Dermis blood vessel endothelial cell (primary cell): ENCODE results near the gene APLP2. TPM values are rescaled to one million over a fixed set of nuclear protein-coding genes. Genes with fewer than 3 reads are reported as not detected.
A peak's percentile ranks its signal among the peaks of the same experiment; 100 is the strongest.
"Not testable (repeated sequence)": the region's sequence is repeated elsewhere in the genome, so short reads cannot be mapped to it uniquely, and the experiment has no call there.

ENCODE experiments used
- DNase-seq: peaks from one replicate; pipeline ENCODE4 v3.0.0; 2010
- total RNA-seq: library from RNA; depleted of rRNA; stranded (reverse); fragments of >200 nt; gene quantifications from 2 replicates; pipeline ENCODE4 v1.2.3, GENCODE V29; 2014

APLP2 gene
- total RNA-seq, 1 donor from 2014 or later = 986 TPM

DNA sequence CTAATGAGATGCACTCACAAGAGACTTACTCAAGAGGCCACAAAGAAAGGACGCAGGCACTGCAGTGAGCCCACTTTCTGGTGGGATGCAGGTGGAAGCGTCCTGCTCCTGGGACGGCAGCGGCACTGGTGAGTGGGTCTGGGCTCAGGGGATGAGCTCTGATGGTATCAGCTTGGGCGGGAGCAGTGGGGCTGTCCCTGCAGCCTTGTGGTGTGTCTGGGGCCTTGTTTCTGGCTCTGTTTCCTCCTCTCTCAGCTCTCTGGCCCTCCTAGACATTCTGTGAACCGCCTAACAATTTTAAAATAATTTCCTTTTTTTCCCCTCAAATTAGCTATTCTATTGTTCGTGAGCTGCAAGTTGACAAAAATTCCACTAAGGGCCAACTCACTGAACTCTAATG, 81.1 kb downstream of the APLP2 start:
- no peak for DNase-seq

DNA sequence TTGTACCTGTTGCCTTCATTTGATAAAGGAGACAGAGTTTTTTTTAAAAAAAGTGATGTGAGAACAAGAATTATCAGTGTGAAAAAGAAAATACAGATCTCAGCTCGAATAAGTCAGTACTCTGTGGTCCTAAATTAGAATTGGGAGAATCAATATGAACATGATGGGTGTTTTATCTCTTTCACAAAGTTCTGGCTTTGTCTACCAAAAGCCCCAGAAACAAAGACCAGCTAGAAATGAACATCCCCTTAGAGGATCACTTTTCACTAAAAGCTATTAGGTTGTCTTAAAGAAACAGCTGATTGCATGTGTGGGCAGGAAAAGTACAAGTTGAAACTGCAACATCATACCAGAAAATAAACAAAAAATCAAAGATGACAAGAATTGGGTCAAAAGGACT, 81.5 kb downstream of the APLP2 start:
- DNase-seq = no peak

DNA sequence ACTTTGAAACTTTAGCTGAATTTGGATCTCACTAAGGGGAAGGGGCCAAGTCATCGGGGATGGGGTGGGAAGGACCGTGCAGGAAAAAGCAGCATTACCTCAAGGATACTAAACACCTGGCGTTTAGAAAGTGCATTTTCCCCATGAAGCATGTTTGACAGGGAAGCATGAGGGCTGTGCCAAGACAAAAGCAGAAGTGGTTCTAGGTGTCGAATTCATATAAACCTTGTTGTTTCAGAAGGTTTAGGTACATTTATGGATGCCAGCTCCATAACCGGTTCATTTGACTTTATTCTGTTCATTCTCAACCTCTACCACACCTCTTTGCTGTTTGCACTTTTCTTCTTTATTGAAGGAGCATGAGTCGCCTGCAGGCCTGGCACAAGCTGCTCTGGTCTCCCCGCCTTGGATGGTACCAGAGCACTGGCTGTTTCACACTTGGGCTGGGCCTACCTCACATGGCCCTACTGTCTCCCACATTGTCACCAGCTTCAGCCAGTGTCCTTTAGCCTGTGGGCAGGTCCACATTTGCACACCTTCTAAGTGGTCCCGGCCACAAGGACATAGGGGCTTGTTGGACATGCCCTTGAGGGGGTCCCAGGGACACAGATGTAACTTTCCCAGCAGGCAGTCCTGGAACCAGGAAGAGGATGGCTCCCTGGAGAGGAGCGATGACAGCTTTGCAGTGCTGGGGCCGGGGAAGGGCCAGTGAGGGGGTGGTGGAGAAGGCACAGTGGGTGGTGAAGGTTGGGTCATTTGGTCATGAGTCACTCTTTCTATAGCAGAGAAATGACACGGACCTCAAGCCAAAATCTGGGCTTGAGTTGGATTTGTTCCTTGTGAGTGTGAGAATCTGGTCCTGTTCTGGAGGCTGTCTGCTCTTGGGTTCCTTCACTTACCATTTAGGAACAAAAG, 86.7 kb downstream of the APLP2 start:
- DNase-seq = no peak

DNA sequence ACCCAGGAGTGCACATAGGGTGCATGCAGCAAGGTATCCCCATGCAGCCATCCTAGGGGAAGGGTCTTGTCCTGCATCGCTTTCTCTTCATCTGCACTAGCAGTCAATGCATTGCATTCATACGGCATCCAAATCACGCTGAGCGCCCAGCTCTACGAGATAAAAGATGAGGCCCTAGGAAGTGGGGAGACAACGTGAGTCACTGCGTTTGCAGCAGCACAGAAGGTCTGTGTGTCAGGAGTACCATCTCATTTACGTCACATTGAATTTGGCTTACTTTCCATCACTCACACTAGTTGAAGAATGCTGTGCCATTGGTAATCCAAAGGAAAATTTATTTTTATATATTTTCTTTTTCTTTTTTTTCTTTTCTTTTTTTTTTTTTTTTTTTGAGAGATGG, 87.4 kb downstream of the APLP2 start:
- DNase-seq = no peak

DNA sequence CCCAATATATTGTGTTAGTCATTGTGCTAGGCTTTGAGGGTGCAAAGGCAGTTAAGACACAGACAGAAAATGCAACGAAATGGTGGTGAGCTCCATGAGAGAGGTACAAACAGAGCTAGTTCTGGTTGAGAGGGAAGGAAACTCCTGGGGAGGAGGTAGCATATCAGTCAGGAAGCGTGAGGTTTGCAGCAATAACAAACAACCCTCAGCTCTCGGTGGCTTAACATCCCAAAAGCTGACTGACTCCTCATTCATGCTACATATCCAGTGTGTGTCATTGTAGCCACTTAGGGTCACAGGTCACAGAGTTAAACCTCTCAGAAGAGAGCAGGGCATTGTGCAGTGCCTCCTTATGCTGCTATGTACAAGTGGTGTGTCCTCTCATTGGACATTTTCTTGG, 88.1 kb downstream of the APLP2 start:
- no peak for DNase-seq

DNA sequence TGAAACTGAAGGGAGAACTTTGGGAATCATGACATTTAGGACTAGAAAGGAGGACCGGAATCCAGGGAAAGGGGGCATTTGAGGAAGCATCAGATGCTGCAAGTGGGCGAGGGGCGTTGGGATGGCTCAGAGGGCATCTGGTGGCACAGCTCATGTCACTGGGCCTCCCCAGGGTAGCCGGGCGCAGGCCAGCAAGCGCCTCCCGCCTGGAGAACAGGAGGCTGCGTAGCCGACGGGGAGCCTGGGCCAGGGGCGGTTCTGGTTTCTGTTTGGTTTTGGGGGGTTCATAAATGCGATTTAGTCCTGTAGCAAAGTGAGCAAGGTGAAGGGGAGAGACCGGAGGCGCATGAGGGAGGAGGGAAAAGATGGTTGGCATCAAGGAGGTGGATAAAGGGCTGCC, 89.4 kb downstream of the APLP2 start:
- DNase-seq = no peak

DNA sequence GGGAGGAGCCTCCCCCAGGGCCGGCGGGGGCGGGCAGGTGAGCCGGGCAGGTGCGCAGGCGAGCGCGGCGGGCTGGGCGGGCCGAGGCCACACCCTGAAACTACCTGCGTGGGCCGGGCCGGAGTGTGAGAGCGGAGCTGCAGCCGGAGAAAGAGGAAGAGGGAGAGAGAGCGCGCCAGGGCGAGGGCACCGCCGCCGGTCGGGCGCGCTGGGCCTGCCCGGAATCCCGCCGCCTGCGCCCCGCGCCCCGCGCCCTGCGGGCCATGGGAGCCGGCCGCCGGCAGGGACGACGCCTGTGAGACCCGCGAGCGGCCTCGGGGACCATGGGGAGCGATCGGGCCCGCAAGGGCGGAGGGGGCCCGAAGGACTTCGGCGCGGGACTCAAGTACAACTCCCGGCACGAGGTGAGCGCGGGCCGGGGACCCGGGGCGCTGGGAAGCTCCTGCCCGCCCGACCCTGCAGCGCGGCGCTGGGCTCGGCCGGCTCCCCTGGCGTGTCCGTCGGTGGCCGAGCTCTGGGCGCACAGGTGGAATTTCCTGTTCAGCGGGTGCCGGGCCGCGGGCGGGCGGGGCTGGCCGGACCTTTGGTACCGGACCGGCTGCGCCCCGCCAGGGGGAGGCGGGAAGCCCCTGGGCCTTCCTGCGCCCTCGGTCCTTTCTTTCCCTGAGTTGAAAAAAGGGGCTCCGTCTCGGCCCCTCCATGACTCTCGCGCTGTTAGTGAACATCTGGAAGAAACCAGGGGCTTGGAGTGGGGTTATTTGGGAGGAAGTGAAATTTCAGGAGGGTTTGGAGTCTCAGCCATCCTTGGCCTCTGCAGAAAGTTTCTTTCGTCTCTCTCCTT, 90.2 kb downstream of the APLP2 start, which contains the start of gene ST14:
Gene ST14, plus strand, starts transcription at position 126 of the 841 bp plus-strand sequence. Its CDS starts 198 bp downstream, at position 324.
- DNase-seq = no peak

DNA sequence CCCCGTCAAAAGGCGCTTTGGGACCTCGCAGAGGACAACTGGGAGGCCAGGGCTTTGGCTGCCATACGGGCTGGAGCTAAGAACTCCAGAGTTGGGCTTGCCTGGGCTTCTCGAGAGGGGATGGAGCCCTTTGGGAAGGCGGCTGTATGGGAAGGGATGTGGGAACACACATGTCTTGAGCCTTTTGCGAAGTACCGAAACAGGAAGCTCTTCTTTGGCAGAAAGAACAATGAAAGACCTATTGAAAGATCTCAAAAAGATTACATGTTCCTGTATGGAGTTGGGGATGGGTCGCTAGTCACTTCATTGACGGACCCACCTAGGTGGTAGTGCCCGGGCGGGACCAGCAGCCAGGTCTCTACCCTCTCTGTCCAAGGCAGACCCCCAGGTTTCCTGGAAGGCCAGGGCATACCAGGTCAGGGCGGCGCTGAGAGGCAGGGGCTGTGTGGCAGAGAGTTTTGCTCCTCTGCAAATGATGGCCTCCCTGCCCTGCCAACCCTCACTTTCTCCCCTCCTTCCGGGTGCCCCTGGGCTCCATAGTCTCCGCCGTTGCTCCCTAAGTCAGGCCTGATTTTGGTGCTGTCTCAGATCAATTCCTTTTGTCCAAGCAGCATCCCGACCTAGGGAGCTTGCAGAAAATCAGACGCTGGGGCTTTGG, 90.9 kb downstream of the APLP2 start:
- no peak for DNase-seq

DNA sequence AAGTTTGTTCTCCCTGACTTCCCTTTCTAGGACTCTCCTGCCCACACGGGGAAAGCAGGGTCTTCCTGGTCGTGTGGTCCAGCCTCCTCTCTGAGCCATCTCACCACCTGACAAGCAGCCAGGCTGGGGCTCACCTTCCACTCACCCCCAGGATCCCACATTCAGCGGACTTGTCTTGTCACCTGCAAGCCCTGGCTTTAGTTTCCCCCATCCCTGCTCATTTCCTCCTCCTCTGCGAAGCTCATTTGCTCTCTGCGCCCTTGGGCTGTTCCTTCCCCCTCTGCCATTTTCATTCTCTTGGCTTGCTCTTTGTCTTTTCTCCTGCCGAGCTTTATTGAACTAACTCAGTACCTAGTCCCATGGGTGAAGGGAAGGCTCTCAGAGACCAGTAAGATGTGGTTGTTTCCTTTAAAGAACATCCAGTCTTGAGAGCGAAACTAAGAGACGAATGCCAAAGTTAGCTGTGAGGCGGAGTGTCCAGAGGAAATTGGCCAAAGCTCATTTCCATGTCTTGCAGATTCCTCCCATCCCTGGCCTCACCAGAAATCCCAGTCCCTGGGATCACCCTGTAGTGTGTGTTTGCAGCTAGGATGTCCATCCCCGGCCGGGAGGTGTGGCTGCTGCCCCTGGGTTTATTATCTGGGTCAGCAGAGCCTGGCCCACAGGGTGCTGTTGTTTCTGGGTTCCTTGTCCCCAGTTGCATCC, 91.9 kb downstream of the APLP2 start:
- no peak for DNase-seq

DNA sequence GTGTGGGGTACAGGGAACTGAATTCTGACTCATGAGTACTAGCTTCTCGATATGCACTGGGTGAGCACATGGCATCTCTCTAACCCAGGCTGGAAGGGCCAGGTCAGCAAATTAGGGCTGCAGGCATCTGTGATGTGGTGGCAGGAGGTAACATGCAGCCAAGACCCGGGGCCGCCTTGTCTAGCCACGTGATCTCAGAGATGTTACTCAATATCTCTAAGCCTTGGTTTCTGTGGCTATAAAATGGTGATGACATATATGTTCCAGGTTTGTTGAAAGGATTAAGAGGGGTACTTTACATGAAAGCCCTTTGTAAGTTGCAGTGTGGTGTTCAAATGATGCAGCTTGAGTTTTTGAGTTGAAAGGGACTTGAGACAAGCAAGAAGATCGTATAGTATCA, 93.0 kb downstream of the APLP2 start:
- DNase-seq = no peak

DNA sequence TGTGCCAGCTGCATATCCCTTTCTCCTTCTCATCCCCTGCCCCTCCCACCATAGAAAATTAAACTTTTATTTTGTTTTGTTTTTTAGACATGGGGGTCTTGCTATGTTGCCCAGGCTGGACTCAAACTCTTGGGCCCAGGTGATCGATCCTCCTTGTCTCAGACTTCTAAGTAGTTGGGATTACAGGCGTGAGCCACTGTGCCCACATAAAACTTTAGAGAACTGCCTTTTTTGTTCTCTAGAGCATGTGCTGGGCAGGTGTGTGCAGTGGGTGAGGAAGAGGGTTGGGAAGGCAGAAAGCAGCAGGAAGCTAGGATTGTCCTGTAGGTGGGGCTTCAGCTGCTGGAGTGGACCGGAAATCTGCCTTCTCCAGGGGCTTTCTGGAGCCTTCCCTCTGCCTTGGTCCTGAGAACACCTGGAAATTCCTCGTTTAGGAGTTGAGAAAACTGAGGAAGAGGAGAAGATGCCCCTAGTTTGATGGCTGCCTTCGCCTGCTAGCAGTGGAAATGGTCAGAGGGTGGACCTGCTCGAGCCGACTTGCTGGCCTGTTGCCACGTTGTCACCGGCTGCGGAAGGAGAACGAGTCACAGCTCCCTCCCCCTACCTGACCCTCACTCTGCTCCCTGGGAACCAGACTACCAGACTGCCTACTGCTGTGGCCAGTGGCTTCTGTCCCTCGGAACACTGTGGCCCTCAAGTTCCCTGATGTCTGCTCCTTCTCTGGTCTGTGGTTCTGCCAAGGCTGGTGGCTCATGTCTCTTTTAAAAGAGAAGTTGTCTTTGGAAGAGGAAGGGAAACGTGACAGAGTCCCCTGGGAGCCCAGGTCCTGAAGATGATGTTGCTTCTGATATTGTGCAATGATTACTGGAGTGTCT, 93.9 kb downstream of the APLP2 start:
- peak; percentile 23 for DNase-seq

DNA sequence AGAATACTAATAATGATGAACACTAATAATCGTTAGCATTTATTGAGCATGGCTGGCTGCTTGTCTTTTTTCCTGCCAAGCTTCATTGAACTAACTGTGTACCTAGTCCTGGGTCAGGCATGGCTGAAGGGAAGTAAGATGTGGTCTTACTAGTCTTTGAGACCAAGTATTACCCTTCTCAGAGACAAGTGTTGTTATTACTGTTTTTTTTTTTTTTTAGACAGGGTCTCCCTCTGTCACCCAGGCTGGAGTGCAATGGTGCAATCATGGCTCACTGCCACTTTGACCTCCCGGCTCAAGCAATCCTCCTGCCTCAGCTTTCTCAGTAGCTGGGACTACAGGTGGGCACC, 94.5 kb downstream of the APLP2 start:
- no peak for DNase-seq

DNA sequence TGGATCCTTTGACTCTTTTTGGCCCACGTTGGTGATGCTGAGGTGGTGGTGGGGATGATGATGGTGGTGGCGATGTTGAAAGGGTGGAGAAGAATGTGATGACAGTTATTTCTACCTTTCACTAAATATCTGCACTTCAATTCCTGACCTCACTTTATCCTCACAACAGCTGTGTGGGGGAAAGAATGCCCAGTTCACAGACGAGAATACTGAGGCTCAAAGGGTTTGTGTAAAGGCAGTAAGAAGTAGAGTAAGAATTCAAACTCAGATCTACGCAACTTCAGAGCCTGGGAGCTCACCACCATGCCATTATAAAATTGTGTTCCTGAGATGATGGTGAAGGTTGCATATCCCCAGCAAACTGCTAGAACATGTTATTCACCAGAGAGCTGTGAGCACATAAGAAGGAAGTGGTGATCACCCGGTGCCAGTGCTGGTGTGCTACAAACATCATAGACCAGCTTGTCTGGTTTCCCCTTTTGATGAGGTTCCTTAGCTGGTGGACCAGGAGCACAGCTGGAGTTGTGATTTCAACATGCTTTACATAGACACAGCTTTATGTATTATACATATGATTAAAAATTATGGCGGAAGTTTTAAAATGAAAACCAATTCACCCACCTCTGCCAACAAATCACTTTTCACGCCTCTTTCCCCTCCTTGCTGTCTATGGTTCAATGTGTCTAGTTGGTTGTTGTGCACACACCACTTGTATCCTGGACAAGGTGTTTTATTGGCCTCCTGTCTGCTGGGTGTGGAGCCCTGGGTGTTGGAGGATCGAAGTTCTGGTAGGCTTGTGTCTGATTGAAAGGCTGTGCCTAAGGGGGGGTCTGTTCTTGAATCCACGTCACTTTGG, 96.1 kb downstream of the APLP2 start:
- no peak for DNase-seq

DNA sequence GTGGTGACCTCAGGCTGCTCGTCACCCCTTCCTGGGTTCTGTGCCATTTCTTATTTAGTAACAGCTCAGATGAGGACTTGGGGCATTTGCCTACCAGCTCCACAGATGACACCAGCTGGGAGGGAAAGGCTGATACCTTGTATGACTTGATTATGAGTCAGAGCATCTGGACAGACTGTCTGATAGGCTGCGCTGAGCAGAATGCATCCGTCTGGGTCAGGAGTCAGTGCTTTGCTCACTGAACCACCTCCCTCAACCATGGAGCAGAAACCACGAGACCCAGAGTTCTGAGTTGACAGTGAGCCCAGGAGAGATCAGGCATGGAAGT, 96.7 kb downstream of the APLP2 start:
- DNase-seq = peak; percentile 75

DNA sequence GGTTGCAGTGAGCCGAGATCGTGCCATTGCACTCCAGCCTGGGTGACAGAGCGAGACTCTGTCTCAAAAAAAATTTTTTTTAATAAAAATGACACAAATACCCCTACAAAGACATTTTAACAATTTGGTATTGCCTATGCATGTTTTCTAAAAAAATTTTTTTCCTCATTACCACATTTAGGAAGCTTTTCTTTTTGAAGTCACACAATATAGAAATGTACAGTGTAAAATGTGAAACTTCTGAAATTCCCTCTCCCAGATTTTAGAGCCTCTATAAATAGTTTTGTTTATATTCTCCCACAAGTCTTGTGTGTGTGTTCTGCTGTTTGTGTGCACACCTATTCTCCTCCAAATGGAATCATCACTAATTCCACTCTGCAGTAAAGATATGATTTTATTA, 97.5 kb downstream of the APLP2 start:
- no peak for DNase-seq

DNA sequence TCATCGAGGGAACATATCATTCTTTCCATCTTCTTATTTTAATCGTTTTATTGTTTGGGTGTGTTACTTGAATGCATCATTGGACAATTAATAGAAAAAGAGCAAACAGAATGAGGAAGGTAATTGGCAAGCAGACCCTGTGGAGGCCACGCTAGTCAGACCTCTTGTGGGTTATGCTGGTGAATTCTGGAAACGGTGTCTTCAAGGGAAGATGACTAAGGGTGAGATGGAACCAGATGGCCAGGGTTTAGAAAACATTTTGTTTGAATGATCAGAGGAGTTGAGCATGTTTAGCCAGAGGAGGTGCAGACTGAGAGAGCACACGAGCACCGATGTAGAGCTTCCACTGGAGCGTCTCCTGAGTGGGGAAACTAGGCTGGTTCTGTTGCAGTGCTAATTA, 98.4 kb downstream of the APLP2 start:
- DNase-seq = no peak

DNA sequence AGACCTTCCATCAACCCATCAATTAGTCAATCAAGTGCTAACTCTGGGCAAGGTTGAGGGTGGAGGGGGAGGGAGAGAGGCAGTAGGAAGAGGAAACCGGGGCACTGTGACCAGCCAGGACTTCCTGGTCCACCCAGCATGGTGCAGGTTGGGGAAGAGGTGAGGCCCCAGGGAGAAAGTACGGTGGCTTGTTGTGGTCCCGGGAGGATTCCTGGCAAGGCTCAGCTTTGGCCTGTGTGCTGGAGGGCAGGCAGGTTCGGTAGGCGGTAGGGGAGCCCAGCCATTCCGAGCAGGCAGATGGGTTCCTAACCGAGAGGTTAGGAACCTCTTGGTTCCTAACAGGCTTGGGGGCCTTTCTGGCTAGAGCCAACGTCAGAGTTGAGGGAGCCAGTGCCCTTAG, 100.7 kb downstream of the APLP2 start:
- DNase-seq = no peak

DNA sequence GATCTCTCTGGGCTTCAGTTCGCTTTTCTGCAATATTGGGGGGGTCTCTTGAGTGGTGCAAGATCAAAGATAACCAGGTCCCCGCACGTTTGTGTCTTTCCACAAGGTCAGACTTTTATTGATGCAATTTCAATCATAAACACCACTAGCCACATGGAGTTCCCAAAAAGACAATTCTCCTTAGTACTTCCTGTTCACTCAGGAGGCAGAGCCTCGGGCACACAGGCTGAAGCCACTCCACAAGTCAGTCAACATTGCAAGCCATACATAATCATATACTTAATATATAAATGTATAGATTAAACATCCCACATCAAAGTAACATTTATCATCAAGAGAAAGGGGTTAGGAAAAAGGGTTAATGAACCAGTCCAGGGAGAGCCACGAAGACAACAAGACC, 101.8 kb downstream of the APLP2 start:
- DNase-seq = no peak

DNA sequence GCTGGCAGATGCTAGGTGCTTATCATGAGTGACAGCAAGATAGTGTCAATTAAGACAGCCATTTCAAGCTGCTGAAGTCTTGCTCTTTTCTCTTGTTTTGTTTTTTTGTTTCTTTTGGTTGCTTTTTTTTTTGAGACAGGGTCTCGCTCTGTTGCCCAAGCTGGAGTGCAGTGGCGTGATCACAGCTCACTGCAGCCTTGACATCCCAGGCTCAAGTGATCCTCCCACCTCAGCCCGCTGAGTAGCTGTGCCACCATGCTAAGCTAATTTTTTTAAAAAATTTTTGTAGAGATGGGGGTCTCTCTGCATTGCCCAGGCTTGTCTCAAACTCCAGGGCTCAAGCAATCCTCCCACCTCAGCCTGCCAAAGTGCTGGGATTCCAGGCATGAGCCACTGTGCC, 102.3 kb downstream of the APLP2 start:
- not testable (repeated sequence) for DNase-seq

DNA sequence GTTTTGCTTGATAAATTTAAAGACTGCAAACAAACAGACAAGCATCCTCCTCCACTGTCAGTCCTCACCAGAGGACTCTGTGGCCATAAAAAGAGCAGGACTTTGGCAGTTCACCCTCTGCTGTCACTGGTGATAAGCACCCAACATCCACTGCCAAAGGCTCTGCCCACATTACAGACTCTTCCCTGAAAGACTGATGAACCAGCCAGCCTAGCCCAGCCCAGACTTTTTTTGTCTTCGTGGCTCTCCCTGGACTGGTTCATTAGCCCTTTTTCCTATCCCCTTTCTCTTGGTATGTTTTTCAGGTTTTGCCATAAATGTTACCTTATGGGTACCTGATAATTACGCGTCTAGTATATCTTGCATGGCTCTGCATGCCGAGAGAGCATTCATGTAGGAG, 104.9 kb downstream of the APLP2 start:
- DNase-seq = no peak

DNA sequence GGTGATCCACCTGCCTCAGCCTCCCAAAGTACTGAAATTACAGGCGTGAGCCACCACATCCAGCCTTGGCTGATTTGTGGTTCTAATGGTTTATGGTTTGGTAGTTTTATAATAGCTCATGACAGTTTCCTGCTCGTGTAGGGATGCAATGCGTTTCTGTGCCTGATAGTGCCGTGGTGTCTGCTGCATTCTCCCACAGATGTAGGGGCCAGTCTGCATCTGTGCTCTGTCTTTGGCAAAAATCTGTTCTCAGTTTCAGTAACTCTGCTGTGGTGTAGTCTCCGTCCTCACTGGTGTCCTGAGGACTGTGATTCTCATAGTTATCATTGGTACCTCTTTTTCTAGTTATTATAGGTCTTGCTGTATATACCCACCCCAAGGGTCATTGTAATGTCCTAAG, 106.2 kb downstream of the APLP2 start:
- DNase-seq = no peak
